Measurements from ENCODE around the gene MBOAT2.

Gene MBOAT2

DNA sequence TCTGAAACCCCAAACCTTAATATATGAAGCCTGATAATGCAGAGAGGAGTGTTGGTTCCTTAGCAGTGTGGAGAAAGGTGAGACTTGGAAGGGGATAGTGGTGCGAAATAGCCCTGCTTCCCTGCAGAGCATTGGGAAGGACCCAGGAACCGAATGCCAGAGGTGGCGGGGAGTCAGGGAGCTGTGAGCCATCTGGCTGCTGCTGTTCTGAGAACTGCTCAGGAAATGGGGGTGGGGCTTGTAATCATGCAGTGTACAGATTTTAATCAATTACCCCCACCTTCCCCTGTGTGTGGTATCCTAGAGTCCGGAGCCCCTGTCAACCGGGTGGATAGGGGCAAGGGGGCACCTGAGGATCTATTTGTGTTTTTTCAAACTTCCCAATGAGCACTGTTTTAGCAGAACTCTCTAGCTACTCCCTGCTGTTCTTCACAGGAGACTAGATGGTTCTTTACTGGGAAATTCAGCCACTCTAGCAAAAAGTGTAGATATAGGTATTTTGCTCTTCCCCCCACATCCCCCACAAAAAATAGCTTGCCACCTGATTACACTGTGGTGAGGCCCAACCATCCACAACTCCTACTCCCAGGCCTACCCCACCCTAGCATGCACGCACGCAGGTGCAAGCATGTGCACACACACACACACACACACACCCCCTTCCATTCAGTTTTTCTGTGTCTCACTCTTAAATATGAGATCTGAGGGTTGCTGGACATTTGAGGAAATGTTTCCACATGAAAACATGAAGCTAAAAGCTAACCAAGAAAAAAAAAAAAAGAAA is 30.1 kb upstream of the MBOAT2 start:
- TF ChIP-seq, protein P1, sequence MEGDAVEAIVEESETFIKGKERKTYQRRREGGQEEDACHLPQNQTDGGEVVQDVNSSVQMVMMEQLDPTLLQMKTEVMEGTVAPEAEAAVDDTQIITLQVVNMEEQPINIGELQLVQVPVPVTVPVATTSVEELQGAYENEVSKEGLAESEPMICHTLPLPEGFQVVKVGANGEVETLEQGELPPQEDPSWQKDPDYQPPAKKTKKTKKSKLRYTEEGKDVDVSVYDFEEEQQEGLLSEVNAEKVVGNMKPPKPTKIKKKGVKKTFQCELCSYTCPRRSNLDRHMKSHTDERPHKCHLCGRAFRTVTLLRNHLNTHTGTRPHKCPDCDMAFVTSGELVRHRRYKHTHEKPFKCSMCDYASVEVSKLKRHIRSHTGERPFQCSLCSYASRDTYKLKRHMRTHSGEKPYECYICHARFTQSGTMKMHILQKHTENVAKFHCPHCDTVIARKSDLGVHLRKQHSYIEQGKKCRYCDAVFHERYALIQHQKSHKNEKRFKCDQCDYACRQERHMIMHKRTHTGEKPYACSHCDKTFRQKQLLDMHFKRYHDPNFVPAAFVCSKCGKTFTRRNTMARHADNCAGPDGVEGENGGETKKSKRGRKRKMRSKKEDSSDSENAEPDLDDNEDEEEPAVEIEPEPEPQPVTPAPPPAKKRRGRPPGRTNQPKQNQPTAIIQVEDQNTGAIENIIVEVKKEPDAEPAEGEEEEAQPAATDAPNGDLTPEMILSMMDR (IDR thresholded peaks at IDR 0.05; ENCODE audit: control insufficient read depth, insufficient read depth, low read depth, low read length, missing control alignments) = no peak
- H3K4me3 ChIP-seq (ENCODE audit: control insufficient read depth, low read depth, low read length) = no peak overlapping the region
- no peak for DNase-seq (ENCODE audit: low read depth)

DNA sequence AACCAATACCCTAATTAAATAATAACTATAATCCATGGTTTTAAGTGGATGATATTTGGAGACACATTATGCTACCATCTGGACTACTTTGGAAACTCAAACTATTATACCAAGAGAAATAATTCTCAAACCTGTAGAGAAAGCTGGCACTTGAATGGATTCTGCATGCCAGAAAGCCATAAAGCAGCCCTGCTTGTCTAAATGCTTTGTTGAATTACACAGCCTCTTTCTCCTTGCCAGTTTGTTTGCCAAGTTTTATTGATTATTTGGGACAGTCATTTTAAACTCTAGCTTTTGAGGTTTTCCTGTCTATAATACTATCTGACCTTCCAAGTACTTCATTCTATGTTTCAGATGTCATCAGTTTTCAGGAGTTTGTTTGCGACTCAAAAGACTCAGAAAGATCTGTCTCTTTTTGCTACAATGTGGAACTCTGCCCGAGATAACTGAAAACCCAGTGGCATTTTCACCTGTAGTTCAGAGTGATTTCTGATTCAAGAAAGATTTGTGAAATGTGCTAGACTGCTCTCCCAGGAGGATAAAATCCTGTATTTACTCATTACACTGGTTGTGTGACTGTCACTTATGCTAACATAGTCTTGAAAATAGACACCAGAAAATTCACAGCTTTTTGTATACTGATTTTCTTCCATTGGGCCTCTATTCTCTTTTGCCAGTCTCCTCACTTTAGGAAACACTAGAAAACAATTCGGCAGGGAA is 29.2 kb upstream of the MBOAT2 start:
- no peak overlapping the region for H3K4me3 ChIP-seq (ENCODE audit: control insufficient read depth, low read depth, low read length)
- TF ChIP-seq, protein P1 (IDR thresholded peaks at IDR 0.05; ENCODE audit: control insufficient read depth, insufficient read depth, low read depth, low read length, missing control alignments) = no peak
- DNase-seq (ENCODE audit: low read depth) = no peak

DNA sequence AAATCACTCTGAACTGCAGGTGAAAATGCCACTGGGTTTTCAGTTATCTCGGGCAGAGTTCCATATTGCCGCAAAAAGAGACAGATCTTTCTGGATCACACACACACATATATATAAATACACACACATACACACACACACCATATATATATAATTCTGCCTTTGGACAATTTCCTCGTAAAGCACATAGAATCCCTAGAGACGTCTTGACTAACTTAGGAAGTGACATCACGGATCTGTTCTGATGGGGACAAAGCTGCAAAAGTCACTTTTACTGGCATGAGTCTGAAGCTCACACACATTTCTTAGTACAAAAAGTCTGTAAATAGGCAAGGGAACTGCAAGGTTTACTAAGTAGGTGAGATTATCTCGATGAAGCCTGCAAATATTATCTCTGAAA is 28.6 kb upstream of the MBOAT2 start:
- TF ChIP-seq, protein P1 (IDR thresholded peaks at IDR 0.05; ENCODE audit: control insufficient read depth, insufficient read depth, low read depth, low read length, missing control alignments) = no peak
- no peak overlapping the region for H3K4me3 ChIP-seq (ENCODE audit: control insufficient read depth, low read depth, low read length)
- DNase-seq (ENCODE audit: low read depth) = no peak

DNA sequence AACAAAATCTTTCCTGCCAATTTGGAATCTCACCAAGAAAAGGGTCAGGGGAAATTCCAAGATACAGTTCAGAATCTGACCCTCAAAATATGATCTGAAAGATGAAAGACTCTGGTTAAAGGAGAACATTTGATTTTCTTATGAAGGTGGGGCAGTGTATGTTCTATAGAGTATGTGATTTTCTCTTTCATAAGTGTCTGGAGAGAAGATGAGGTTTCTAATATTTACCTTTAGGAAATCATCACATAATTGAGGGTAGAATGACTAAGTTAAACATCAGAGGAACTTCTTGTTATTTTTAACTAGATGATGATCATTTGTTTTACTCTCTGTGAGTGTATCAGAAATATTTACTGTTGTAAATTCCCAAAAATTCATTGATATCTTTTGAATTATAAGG is 27.8 kb upstream of the MBOAT2 start:
- TF ChIP-seq, protein P1 (IDR thresholded peaks at IDR 0.05; ENCODE audit: control insufficient read depth, insufficient read depth, low read depth, low read length, missing control alignments) = no peak
- H3K4me3 ChIP-seq (ENCODE audit: control insufficient read depth, low read depth, low read length) = no peak overlapping the region
- no peak for DNase-seq (ENCODE audit: low read depth)

DNA sequence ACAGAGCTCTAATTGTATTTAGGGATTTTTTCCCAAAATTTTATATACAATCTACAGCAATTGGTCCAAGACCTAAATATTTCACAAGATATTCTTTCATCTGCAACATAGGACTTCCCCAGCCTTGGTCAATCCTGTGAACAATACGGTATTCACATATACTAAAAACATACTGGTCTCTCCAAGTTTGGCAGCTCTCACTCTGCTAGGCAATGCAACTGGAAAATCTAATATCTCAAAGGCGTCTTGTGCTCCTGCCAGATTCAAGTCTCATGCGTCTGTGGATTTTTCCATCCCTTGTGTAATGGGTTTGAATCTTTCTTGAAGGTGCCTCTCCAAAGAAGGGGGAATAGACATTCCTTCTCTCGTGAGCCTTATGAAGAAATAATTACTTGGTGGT is 27.4 kb upstream of the MBOAT2 start:
- TF ChIP-seq, protein P1 (IDR thresholded peaks at IDR 0.05; ENCODE audit: control insufficient read depth, insufficient read depth, low read depth, low read length, missing control alignments) = no peak
- no peak overlapping the region for H3K4me3 ChIP-seq (ENCODE audit: control insufficient read depth, low read depth, low read length)
- no peak for DNase-seq (ENCODE audit: low read depth)

DNA sequence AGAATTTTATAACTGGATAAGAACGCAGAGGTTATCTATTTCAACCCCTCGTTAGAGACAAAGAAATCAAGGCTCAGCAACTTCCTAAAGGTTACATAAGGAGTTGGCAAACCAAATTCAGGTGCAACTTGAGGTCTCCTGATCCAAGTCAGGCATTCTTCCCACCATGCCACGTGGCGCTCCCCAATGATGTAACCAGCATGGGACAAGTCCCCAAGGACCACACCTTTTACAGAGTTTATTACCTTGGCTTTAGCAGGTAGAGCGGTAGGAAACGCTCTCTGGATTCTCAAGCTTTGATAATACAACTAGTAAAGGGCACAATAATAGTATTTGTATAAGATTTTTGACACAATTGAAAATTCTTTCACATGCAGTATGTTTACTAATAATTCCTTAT is 26.7 kb upstream of the MBOAT2 start:
- DNase-seq (ENCODE audit: low read depth) = no peak
- TF ChIP-seq, protein P1 (IDR thresholded peaks at IDR 0.05; ENCODE audit: control insufficient read depth, insufficient read depth, low read depth, low read length, missing control alignments) = no peak

More for the DNA sequence above, 26.7 kb upstream of the MBOAT2 start:
- H3K4me3 ChIP-seq (ENCODE audit: control insufficient read depth, low read depth, low read length) = no peak overlapping the region

Data from AG09309 (cell line).